WTC11 (cell line): ENCODE measurements around the gene PARPBP. TPM values are rescaled to one million over a fixed set of nuclear protein-coding genes. Genes with fewer than 3 reads are reported as not detected.

Experiments
- ATAC-seq: fragments of 200-7000 bp; cut with Tn5 transposase; 2 replicates; pipeline ENCODE4 v1.10.0; 2021; ENCODE audit warnings: mild to moderate bottlenecking, moderate library complexity
- CTCF ChIA-PET: fragments of 300-600 bp; sonication (Branson Sonifier 250); formaldehyde crosslinking; loops from one replicate; lab custom pipeline; 2021; ENCODE audit warnings: antibody characterized with exemption; lab: Charles Lee
- POLR2A ChIA-PET: fragments of 350-600 bp; sonication (Branson Sonifier 250); formaldehyde crosslinking; loops from one replicate; lab custom pipeline; 2021; ENCODE audit warnings: antibody characterized with exemption; lab: Charles Lee
- DNase-seq: peaks from one replicate; pipeline ENCODE4 v3.0.0; 2021; ENCODE audit warnings: low spot score
- H3K27ac Mint-ChIP-seq: 2 replicates; pipeline ENCODE4 v1.8.0; 2021; ENCODE audit warnings: mixed read lengths
- H3K27me3 Mint-ChIP-seq: 2 replicates; pipeline ENCODE4 v1.8.0; 2021; ENCODE audit warnings: low read depth, mild to moderate bottlenecking, moderate library complexity, mixed read lengths
- H3K36me3 Mint-ChIP-seq: 2 replicates; pipeline ENCODE4 v1.8.0; 2021; ENCODE audit warnings: mixed read lengths
- H3K4me1 Mint-ChIP-seq: 2 replicates; pipeline ENCODE4 v1.8.0; 2022; ENCODE audit warnings: mixed read lengths
- H3K4me3 Mint-ChIP-seq: 2 replicates; pipeline ENCODE4 v1.8.0; 2021; ENCODE audit warnings: mild to moderate bottlenecking, moderate library complexity, mixed read lengths
- H3K9me3 Mint-ChIP-seq: 2 replicates; pipeline ENCODE4 v1.8.0; 2021; ENCODE audit warnings: mixed read lengths
- AFF4 ChIP-seq: sonication (generic); formaldehyde crosslinking; IDR thresholded peaks from 2 replicates; pipeline ENCODE4 v1.8.1; 2023; ENCODE audit warnings: mild to moderate bottlenecking, missing genetic modification reagents, borderline replicate concordance
- CREB1 ChIP-seq: sonication (generic); formaldehyde crosslinking; IDR thresholded peaks from 2 replicates; pipeline ENCODE4 v1.8.0; 2023; ENCODE audit warnings: mild to moderate bottlenecking, missing genetic modification reagents
- EMX1 ChIP-seq: fragments of 250-450 bp; sonication (Bioruptor Pico); IDR thresholded peaks from 2 replicates; pipeline ENCODE4 v1.8.0; 2021; ENCODE audit warnings: mild to moderate bottlenecking
- ESRRA ChIP-seq: sonication (generic); formaldehyde crosslinking; IDR thresholded peaks from 2 replicates; pipeline ENCODE4 v1.8.1; 2022; ENCODE audit warnings: mild to moderate bottlenecking, missing genetic modification reagents, borderline replicate concordance
- FOXJ3 ChIP-seq: sonication (generic); formaldehyde crosslinking; IDR thresholded peaks from 2 replicates; pipeline ENCODE4 v1.9.0; 2021; ENCODE audit warnings: missing genetic modification reagents, mild to moderate bottlenecking, borderline replicate concordance
- IRF2 ChIP-seq: sonication (generic); formaldehyde crosslinking; IDR thresholded peaks from 2 replicates; pipeline ENCODE4 v1.8.0; 2022; ENCODE audit warnings: low read depth, missing genetic modification reagents, borderline replicate concordance
- JAZF1 ChIP-seq: fragments of 250-450 bp; sonication (Bioruptor Pico); IDR thresholded peaks from 2 replicates; pipeline ENCODE4 v1.9.0; 2021; ENCODE audit warnings: moderate library complexity, mild to moderate bottlenecking, inconsistent platforms
- NR2C2 ChIP-seq: sonication (generic); formaldehyde crosslinking; IDR thresholded peaks from 2 replicates; pipeline ENCODE4 v1.8.0; 2022; ENCODE audit warnings: mild to moderate bottlenecking, missing genetic modification reagents
- NR3C1 ChIP-seq: sonication (generic); formaldehyde crosslinking; conservative IDR thresholded peaks from 2 replicates; pipeline ENCODE4 v1.8.1; 2023; ENCODE audit warnings: low read depth, mild to moderate bottlenecking, missing genetic modification reagents
- OVOL2 ChIP-seq: fragments of 250-450 bp; sonication (Bioruptor Pico); IDR thresholded peaks from 2 replicates; pipeline ENCODE4 v1.9.0; 2021; ENCODE audit warnings: mild to moderate bottlenecking, borderline replicate concordance
- ZBTB21 ChIP-seq: sonication (generic); formaldehyde crosslinking; IDR thresholded peaks from 2 replicates; pipeline ENCODE4 v1.8.1; 2023; ENCODE audit warnings: mild to moderate bottlenecking, missing genetic modification reagents, borderline replicate concordance
- ZMAT4 ChIP-seq: fragments of 250-450 bp; sonication (Bioruptor Pico); IDR thresholded peaks from 2 replicates; pipeline ENCODE4 v1.9.0; 2021; ENCODE audit warnings: mild to moderate bottlenecking
- ZNF121 ChIP-seq: sonication (generic); formaldehyde crosslinking; IDR thresholded peaks from 2 replicates; pipeline ENCODE4 v1.8.0; 2023; ENCODE audit warnings: missing genetic modification reagents
- ZNF138 ChIP-seq: sonication (generic); formaldehyde crosslinking; conservative IDR thresholded peaks from 2 replicates; pipeline ENCODE4 v1.8.1; 2022; ENCODE audit warnings: mild to moderate bottlenecking, moderate library complexity, missing genetic modification reagents
- ZNF232 ChIP-seq: sonication (generic); formaldehyde crosslinking; IDR thresholded peaks from 2 replicates; pipeline ENCODE4 v1.8.0; 2022; ENCODE audit warnings: mild to moderate bottlenecking, missing genetic modification reagents
- ZNF416 ChIP-seq: fragments of 250-450 bp; sonication (Bioruptor Pico); IDR thresholded peaks from 2 replicates; pipeline ENCODE4 v1.9.0; 2021; ENCODE audit warnings: mild to moderate bottlenecking, inconsistent platforms
- total RNA-seq: library from RNA; stranded (reverse); gene quantifications from 3 replicates; pipeline ENCODE4 v1.2.3, GENCODE V29; 2021
- TF ChIP-seq, protein P1 (sequence below): sonication (generic); formaldehyde crosslinking; IDR thresholded peaks from 2 replicates; pipeline ENCODE4 v1.8.0; 2022; ENCODE audit warnings: missing genetic modification reagents
- TF ChIP-seq, protein P2 (sequence below): sonication (generic); formaldehyde crosslinking; conservative IDR thresholded peaks from 2 replicates; pipeline ENCODE4 v1.8.1; 2023; ENCODE audit warnings: mild to moderate bottlenecking, low read depth, missing genetic modification reagents, moderate library complexity
- TF ChIP-seq, protein P3 (sequence below): fragments of 200-600 bp; IDR thresholded peaks from 2 replicates; pipeline ENCODE4 v1.8.0; 2022; ENCODE audit warnings: antibody characterized with exemption

PARPBP gene
- total RNA-seq, 1 experiment from 2014 or later, result 19.2 TPM

GRCh38 chr12:102096855-102097254, 23.1 kb upstream of the PARPBP start:
- ATAC-seq, result no peak
- H3K4me3 Mint-ChIP-seq, result no peak overlapping the region
- POLR2A ChIA-PET, result interaction anchor here (0.6 kb wide), 1 partner anchor 38 kb away, joined by 5 read pairs; no protein-coding TSS in a partner anchor

More at GRCh38 chr12:102096855-102097254, 23.1 kb upstream of the PARPBP start:
- H3K27ac Mint-ChIP-seq, result no peak overlapping the region
- H3K9me3 Mint-ChIP-seq, result no peaks in the 10 kb centered on the region
- CTCF ChIA-PET, result interaction anchor here (2.7 kb wide), 1 partner anchor 714 kb away, joined by 6 read pairs; no protein-coding TSS in a partner anchor
- no peaks in the 10 kb centered on the region for H3K27me3 Mint-ChIP-seq
- no peak for DNase-seq
- no peaks in the 10 kb centered on the region for H3K4me1 Mint-ChIP-seq
- peaks cover 27% of the 10 kb centered on the region for H3K36me3 Mint-ChIP-seq
- TF ChIP-seq CREB1 (CRISPR knock-in tag) (no peak), IRF2 (CRISPR knock-in tag) (no peak), OVOL2 (CRISPR knock-in tag) (no peak), ZNF121 (CRISPR knock-in tag) (no peak), ZNF416 (CRISPR knock-in tag) (no peak), ESRRA (CRISPR knock-in tag) (no peak), NR3C1 (CRISPR knock-in tag) (no peak), ZMAT4 (CRISPR knock-in tag) (no peak), NR2C2 (CRISPR knock-in tag) (no peak), ZNF138 (CRISPR knock-in tag) (no peak), ZNF232 (CRISPR knock-in tag) (no peak), JAZF1 (CRISPR knock-in tag) (no peak), FOXJ3 (CRISPR knock-in tag) (no peak), EMX1 (CRISPR knock-in tag) (no peak), ZBTB21 (CRISPR knock-in tag) (no peak), AFF4 (CRISPR knock-in tag) (no peak)
- TF ChIP-seq, protein P1, sequence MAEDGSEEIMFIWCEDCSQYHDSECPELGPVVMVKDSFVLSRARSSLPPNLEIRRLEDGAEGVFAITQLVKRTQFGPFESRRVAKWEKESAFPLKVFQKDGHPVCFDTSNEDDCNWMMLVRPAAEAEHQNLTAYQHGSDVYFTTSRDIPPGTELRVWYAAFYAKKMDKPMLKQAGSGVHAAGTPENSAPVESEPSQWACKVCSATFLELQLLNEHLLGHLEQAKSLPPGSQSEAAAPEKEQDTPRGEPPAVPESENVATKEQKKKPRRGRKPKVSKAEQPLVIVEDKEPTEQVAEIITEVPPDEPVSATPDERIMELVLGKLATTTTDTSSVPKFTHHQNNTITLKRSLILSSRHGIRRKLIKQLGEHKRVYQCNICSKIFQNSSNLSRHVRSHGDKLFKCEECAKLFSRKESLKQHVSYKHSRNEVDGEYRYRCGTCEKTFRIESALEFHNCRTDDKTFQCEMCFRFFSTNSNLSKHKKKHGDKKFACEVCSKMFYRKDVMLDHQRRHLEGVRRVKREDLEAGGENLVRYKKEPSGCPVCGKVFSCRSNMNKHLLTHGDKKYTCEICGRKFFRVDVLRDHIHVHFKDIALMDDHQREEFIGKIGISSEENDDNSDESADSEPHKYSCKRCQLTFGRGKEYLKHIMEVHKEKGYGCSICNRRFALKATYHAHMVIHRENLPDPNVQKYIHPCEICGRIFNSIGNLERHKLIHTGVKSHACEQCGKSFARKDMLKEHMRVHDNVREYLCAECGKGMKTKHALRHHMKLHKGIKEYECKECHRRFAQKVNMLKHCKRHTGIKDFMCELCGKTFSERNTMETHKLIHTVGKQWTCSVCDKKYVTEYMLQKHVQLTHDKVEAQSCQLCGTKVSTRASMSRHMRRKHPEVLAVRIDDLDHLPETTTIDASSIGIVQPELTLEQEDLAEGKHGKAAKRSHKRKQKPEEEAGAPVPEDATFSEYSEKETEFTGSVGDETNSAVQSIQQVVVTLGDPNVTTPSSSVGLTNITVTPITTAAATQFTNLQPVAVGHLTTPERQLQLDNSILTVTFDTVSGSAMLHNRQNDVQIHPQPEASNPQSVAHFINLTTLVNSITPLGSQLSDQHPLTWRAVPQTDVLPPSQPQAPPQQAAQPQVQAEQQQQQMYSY, result no peak
- TF ChIP-seq, protein P2, sequence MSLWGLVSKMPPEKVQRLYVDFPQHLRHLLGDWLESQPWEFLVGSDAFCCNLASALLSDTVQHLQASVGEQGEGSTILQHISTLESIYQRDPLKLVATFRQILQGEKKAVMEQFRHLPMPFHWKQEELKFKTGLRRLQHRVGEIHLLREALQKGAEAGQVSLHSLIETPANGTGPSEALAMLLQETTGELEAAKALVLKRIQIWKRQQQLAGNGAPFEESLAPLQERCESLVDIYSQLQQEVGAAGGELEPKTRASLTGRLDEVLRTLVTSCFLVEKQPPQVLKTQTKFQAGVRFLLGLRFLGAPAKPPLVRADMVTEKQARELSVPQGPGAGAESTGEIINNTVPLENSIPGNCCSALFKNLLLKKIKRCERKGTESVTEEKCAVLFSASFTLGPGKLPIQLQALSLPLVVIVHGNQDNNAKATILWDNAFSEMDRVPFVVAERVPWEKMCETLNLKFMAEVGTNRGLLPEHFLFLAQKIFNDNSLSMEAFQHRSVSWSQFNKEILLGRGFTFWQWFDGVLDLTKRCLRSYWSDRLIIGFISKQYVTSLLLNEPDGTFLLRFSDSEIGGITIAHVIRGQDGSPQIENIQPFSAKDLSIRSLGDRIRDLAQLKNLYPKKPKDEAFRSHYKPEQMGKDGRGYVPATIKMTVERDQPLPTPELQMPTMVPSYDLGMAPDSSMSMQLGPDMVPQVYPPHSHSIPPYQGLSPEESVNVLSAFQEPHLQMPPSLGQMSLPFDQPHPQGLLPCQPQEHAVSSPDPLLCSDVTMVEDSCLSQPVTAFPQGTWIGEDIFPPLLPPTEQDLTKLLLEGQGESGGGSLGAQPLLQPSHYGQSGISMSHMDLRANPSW (CRISPR knock-in tag), result no peak
- TF ChIP-seq, protein P3, sequence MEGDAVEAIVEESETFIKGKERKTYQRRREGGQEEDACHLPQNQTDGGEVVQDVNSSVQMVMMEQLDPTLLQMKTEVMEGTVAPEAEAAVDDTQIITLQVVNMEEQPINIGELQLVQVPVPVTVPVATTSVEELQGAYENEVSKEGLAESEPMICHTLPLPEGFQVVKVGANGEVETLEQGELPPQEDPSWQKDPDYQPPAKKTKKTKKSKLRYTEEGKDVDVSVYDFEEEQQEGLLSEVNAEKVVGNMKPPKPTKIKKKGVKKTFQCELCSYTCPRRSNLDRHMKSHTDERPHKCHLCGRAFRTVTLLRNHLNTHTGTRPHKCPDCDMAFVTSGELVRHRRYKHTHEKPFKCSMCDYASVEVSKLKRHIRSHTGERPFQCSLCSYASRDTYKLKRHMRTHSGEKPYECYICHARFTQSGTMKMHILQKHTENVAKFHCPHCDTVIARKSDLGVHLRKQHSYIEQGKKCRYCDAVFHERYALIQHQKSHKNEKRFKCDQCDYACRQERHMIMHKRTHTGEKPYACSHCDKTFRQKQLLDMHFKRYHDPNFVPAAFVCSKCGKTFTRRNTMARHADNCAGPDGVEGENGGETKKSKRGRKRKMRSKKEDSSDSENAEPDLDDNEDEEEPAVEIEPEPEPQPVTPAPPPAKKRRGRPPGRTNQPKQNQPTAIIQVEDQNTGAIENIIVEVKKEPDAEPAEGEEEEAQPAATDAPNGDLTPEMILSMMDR, result no peak
